Activated T-helper 1 cell treated with anti-CD3 and anti-CD28 coated beads, Interleukin-2, amount 50 U/mL, for 16 hours (primary cell): Measurements from ENCODE around the gene PARVG.

Experiments used
- DNase-seq, 2 donors: peaks; one replicate each; pipeline ENCODE4 v3.0.0-alpha.2; 2020; ENCODE audit warnings: low read depth in 1 of 2, low spot score in 1 of 2

PARVG gene

DNA sequence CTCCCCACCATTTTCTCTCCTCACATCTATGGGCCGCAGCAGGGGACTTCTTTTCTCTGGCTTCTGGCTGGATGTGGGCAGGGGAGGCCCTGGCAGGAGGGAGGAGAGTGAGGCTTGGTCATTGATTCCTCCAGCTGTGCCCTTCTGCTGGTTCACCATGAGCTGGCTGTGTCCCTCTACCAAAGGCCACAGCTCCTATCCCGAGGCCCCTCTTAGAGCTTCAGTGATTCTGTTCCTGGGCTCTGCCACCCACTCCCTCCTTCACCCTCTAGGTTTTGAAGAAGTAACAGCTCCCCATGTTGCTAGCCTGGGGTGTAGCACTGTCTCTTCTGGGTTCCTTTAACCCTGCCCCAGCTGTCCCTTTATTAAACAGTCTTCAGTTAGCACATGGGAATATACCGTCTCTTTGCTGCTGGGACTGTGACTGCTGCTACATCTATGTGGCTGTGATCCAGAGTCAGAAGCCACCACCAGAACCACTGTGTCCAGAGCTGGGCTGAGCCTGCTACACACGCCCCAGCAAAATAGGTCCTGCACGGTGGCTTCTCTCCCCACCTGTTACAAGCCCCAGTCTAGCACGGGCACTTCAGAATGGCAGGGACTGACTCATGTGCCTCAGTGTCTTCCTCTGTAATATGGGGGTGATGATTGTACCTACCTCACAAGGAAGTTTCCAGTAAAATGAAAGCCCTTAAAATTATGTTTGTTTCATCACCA is 578 bp upstream of the PARVG start:
- no peak for DNase-seq

GRCh38 chr22:44181033-44181911 is 547 bp downstream of the PARVG start:
- DNase-seq: peak; percentile 42 to 47

DNA sequence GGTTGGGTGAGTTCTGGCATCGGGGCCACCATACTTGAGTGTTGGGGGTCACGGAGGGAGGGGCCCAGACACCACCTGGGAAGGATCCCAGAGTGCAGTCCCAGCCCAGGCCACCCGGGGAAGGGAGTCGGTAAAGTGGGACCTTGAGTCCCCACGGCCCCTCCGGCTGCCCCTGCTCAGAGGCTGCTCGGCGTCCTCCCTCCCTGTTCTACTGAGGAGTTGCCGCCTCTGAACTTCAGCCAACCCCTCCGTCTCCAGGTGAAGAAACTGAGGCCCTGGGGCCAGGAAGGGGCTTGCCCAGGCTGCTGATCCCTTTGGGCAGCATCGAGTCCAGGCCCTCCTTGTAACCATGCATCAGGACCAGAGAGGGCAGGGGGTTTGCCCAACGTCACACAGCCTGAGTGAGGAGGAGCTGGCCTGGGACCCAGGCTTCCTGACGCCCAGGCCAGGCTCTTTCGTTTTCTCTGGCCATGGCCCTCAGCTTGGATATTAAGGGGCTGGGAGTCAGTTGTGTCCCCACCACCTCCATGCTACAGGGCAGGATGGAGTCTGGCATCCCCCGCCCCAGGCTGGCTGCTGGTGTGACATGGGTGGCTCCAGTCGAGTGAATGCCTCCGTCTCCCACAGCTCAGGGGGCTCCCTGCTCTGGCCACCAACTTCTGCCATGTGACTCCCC is 1.3 kb downstream of the PARVG start:
- DNase-seq: no peak

- peak in 1 of 2 donors; percentile 17 for DNase-seq
These were observed 2.0 kb downstream of the PARVG start for GRCh38 chr22:44182588-44183286.

GRCh38 chr22:44183287-44183588 is 2.5 kb downstream of the PARVG start:
- no peak for DNase-seq

DNA sequence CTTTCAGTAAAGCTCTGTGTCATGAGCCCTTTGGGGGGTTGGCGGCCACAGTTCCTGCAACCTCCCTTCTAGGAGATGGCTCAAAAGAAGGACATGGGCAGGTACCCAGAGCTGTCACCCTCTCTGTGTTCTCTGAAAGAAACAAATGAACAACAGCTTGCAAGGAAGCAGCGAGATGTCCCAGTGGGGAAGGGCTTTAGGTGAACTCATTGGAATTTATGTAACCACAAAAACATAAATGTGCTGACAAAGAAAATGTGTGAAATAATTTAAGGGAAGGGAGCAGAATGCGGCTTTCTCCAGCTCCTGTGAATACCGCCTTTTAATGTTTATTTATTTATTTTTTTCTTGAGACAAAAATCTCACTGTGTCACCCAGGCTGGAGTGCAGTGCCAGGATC is 3.3 kb downstream of the PARVG start:
- no peak for DNase-seq

GRCh38 chr22:44185237-44186120 is 4.8 kb downstream of the PARVG start:
- DNase-seq: no peak

DNA sequence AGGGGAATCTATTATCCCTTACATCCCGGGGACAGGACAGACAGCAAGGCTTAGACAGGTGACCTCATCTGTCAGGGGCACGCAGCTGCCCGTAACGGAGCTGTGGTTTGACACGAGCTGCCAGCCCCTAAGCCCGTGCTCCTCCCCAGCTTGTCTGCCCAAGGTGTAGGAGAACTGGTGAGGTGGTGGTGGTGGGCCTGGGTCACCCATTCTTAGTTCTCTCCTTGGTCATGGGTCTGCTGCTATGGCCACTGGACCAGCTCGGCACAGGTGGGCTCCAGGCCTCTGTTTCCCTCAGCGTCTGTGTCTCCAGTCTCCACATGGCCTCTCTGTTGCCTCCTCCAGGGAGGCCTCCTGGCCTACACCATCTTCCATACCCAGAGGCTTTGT is 5.4 kb downstream of the PARVG start:
- no peak for DNase-seq

DNA sequence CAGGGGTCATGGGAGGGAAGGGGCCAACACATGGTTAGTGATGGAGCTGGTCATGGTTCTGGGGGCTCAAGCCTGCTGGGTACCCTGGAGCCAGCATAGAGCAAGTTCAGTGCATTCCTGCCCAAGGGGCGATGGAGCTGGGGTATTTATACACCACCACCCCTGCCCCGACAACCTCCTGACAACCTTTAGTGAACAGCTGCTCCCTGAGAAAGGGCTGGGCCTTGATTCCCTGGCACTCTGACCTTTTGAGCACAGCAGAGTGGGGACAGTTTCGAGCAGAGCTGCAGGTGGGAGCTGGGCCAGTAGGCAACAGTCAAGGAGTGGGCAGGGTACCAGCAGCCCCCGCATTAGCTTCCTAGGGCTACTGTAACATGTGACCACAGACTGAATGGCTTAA is 6.0 kb downstream of the PARVG start:
- DNase-seq: no peak

GRCh38 chr22:44187652-44188230 is 7.0 kb downstream of the PARVG start:
- DNase-seq: no peak

DNA sequence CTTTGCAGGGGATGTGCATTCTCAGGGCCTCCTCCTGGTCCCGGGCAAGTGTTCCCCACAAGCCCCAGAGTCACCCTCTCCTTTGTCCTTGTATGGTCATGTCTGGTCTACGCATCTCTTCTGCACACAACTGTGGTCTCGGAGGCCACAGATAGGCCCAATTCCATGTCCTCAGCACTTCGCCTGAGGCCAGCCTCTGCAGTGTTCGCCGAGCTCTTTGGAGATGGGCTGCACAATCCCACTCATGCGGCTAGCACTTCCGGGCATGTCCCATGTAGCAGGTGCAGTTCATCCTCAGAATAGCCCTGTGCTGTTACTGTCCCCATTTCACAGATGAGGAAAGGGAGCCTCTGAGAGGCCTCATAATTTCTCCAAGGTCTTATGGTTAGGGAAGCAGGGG is 7.6 kb downstream of the PARVG start:
- no peak for DNase-seq

GRCh38 chr22:44188986-44189630 is 8.4 kb downstream of the PARVG start:
- no peak for DNase-seq

DNA sequence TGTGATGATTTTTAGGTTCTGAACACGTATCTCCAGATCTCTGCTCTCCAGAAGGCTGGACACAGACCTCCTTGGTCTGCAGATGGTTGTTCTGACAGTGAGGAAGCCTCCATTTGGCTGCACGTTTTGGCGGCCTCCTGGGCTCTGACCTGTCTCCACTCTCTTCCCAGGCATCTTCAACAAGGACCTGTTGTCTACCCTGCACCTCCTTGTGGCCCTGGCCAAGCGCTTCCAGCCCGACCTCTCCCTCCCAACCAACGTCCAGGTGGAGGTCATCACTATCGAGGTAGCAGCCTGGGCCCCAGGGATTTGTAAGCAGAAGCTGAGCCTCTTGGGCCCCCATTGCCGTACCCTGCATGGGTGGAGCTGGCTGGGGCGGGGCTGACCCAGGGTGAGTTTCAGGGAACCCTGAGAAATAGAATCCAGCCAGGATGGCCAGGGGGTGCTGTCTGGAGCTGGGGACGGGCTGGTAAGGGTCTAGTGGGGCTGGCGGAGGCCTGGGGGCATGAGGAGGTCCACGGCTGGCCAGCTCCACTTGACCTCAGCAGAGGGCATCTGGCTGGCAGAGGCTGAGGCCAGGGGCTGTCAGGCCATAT is 9.8 kb downstream of the PARVG start:
- no peak for DNase-seq

DNA sequence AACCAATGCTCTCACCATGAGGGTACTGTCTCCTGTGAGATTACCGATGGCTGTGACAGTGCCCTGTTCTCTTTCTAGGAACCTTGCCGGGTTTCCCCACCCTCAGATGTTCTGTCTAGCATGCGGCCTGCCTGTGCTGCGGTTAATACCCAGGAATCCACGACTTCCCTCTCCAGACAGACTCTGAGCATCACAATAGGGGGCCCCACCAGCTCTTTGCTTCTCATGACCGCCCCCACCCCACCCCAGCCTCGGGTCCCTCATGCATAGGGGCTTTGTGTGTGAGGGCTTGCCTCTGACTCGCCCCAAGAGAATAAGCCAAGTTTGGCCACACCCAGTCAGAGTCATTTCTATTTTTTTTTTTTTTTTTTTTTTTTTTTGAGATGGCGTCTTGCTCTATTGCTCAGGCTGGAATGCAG is 10.3 kb downstream of the PARVG start:
- no peak for DNase-seq

- DNase-seq: no peak
These were observed 11.5 kb downstream of the PARVG start for GRCh38 chr22:44192098-44192815.

- no peak for DNase-seq
These were observed 12.2 kb downstream of the PARVG start for GRCh38 chr22:44192816-44193534.

DNA sequence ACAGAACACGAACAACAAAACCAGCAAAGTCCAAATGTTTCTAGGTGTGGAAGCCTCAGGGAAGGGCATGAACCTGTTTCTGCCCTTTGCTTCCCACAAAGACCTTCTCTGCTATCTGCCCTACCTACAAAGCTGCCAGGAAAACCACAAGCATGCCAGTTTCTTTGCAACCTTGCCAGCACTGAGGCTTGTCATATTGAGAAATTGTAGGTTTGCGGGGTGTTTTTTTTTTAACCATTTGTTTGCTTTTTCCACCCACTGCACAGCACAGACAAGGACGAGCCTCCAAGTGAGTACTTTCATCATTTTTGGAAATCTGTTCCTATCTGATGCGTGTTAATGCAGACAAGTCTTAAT is 12.8 kb downstream of the PARVG start:
- no peak for DNase-seq

DNA sequence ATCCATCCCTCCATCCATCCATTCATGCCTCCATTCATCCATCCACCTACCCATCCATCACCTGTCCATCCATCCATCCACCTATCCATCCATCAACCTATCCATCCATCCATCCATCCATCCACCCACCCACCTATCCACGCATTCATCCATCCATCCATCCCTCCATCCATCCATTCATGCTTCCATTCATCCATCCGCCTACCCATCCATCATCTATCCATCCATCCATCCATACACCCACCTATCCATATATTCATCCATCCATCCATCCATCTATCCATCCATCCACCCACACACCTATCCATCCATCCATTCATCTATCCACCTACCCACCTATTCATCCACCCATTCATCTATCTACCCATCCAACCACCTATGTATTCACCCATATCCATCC is 13.8 kb downstream of the PARVG start:
- DNase-seq: no peak
